GM12865 (cell line): ENCODE measurements around the gene CECR2.

Experiments
- DNase-seq: peaks from one replicate; pipeline ENCODE4 v3.0.0; 2010; ENCODE audit warnings: low read depth
- H3K4me3 ChIP-seq: 2 replicates; pipeline ENCODE4 v1.5.1; 2011; ENCODE audit warnings: mild to moderate bottlenecking, low read depth, low read length, control low read depth
- CTCF ChIP-seq: IDR thresholded peaks from 2 replicates; pipeline ENCODE4 v1.5.1; 2011; ENCODE audit warnings: low read length, control low read depth, low read depth, inconsistent platforms; ENCODE audit not compliant: insufficient read depth; ENCODE audit errors: missing control alignments

CECR2 gene

GRCh38 chr22:17370026-17370765, 936 bp downstream of the CECR2 start:
- TF ChIP-seq CTCF = no peak
- no peak overlapping the region for H3K4me3 ChIP-seq
- DNase-seq = no peak

GRCh38 chr22:17370766-17371432, 1.6 kb downstream of the CECR2 start:
- TF ChIP-seq CTCF = no peak
- no peak overlapping the region for H3K4me3 ChIP-seq

GRCh38 chr22:17371448-17371847, 2.2 kb downstream of the CECR2 start:
- DNase-seq = no peak
- H3K4me3 ChIP-seq = no peak overlapping the region
- no peak for TF ChIP-seq CTCF

More at GRCh38 chr22:17370766-17371432, 1.6 kb downstream of the CECR2 start:
- DNase-seq = no peak

GRCh38 chr22:17373855-17374254, 4.6 kb downstream of the CECR2 start:
- no peak for DNase-seq
- H3K4me3 ChIP-seq = no peak overlapping the region
- TF ChIP-seq CTCF = no peak

GRCh38 chr22:17375914-17376614, 6.8 kb downstream of the CECR2 start:
- DNase-seq = no peak
- no peak for TF ChIP-seq CTCF
- H3K4me3 ChIP-seq = no peak overlapping the region

- H3K4me3 ChIP-seq = no peak overlapping the region
- no peak for DNase-seq
- TF ChIP-seq CTCF = no peak
Observed at GRCh38 chr22:17376950-17377349, 7.7 kb downstream of the CECR2 start.
